Liver (tissue), 9 donors: ENCODE measurements around the gene TM9SF3. TPM values are rescaled to one million over a fixed set of nuclear protein-coding genes. Genes with fewer than 3 reads are reported as not detected.

Experiments
- DNase-seq: peaks from one replicate; pipeline ENCODE4 v3.0.0-alpha.2; 2017; ENCODE audit warnings: low spot score
- H3K27ac ChIP-seq, 2 donors: one replicate each; pipeline ENCODE4 v1.7.0; 2013; ENCODE audit warnings: inconsistent platforms in 2 of 2, low read length in 2 of 2, control low read depth in 1 of 2, low read depth in 1 of 2, mild to moderate bottlenecking in 1 of 2
- H3K27me3 ChIP-seq, 4 donors: one replicate each; pipeline versions ENCODE4 v1.6.1 to v1.7.0; 2013; ENCODE audit warnings: low read length in 3 of 4, inconsistent platforms in 1 of 4, mild to moderate bottlenecking in 1 of 4, moderate library complexity in 1 of 4; ENCODE audit not compliant: control insufficient read depth in 4 of 4, insufficient read depth in 4 of 4
- H3K36me3 ChIP-seq, 4 donors: one replicate each; pipeline versions ENCODE4 v1.6.1 to v1.7.0; 2013; ENCODE audit warnings: low read length in 3 of 4, mild to moderate bottlenecking in 3 of 4, low read depth in 1 of 4, moderate library complexity in 1 of 4; ENCODE audit not compliant: control insufficient read depth in 4 of 4, insufficient read depth in 3 of 4
- H3K4me1 ChIP-seq, 4 donors: one replicate each; pipeline versions ENCODE4 v1.6.1 to v1.7.0; 2013; ENCODE audit warnings: low read length in 3 of 4, mild to moderate bottlenecking in 3 of 4, moderate library complexity in 1 of 4; ENCODE audit not compliant: control insufficient read depth in 4 of 4, insufficient read depth in 4 of 4
- H3K4me3 ChIP-seq, 3 donors: one replicate each; pipeline versions ENCODE4 v1.6.1 to v1.7.0; 2013; ENCODE audit warnings: low read length in 3 of 3, control low read depth in 1 of 3, low read depth in 1 of 3, mild to moderate bottlenecking in 1 of 3
- H3K9ac ChIP-seq, 2 donors: one replicate each; pipeline ENCODE4 v1.7.0; 2013; ENCODE audit warnings: low read length in 2 of 2, mild to moderate bottlenecking in 2 of 2, moderate library complexity in 2 of 2, control low read depth in 1 of 2, low read depth in 1 of 2
- H3K9me3 ChIP-seq, 4 donors: one replicate each; pipeline versions ENCODE4 v1.6.1 to v1.7.0; 2013; ENCODE audit warnings: low read length in 3 of 4; ENCODE audit not compliant: control insufficient read depth in 4 of 4
- EGR1 ChIP-seq, 2 donors: IDR thresholded peaks; 2 replicates each; pipeline ENCODE4 v1.6.1; 2016 to 2018; ENCODE audit warnings: antibody characterized with exemption in 2 of 2, low read depth in 2 of 2
- FOXA1 ChIP-seq: IDR thresholded peaks from 2 replicates; pipeline ENCODE4 v1.6.1; 2016; ENCODE audit warnings: antibody characterized with exemption
- FOXA2 ChIP-seq: IDR thresholded peaks from 2 replicates; pipeline ENCODE4 v1.6.1; 2016; ENCODE audit warnings: antibody characterized with exemption
- GABPA ChIP-seq, 2 donors: IDR thresholded peaks in 1 of 2; conservative IDR thresholded peaks in 1 of 2; 2 replicates each; pipeline ENCODE4 v1.6.1; 2016; ENCODE audit warnings: antibody characterized with exemption in 2 of 2, mild to moderate bottlenecking in 1 of 2, moderate library complexity in 1 of 2
- HNF4A ChIP-seq, 2 donors: conservative IDR thresholded peaks; 2 replicates each; pipeline ENCODE4 v1.6.1; 2016; ENCODE audit warnings: antibody characterized with exemption in 2 of 2, mild to moderate bottlenecking in 2 of 2
- HNF4G ChIP-seq: IDR thresholded peaks from 2 replicates; pipeline ENCODE4 v1.6.1; 2016; ENCODE audit warnings: antibody characterized with exemption
- JUND ChIP-seq, 2 donors: IDR thresholded peaks; 2 replicates each; pipeline ENCODE4 v1.6.1; 2016; ENCODE audit warnings: antibody characterized with exemption in 2 of 2
- NR2F2 ChIP-seq: IDR thresholded peaks from 2 replicates; pipeline ENCODE4 v1.6.1; 2016; ENCODE audit warnings: antibody characterized with exemption
- RAD21 ChIP-seq, 2 donors: IDR thresholded peaks; 2 replicates each; pipeline ENCODE4 v1.6.1; 2016; ENCODE audit warnings: antibody characterized with exemption in 2 of 2, mild to moderate bottlenecking in 2 of 2
- RXRA ChIP-seq, 2 donors: IDR thresholded peaks; 2 replicates each; pipeline ENCODE4 v1.6.1; 2017 to 2018; ENCODE audit warnings: antibody characterized with exemption in 2 of 2, mild to moderate bottlenecking in 1 of 2
- SP1 ChIP-seq: IDR thresholded peaks from 2 replicates; pipeline ENCODE4 v1.6.1; 2018; ENCODE audit warnings: antibody characterized with exemption, mild to moderate bottlenecking
- TAF1 ChIP-seq: conservative IDR thresholded peaks from 2 replicates; pipeline ENCODE4 v1.6.1; 2016; ENCODE audit warnings: antibody characterized with exemption, mild to moderate bottlenecking
- YY1 ChIP-seq: IDR thresholded peaks from 2 replicates; pipeline ENCODE4 v1.6.1; 2016; ENCODE audit warnings: antibody characterized with exemption, mild to moderate bottlenecking
- WGBS: extraction: QIAGEN DNeasy Blood & Tissue Kit; methylation state at CpG from one replicate; pipeline ENCODE4 v1.1.7; 2013; 5-methylcytosine and 5-hydroxymethylcytosine counted together
- polyA plus RNA-seq, 2 donors: library from polyadenylated mRNA; stranded (reverse) in 1 of 2; unstranded in 1 of 2; fragments of 200-250 nt in 1 of 2; fragments of >200 nt in 1 of 2; fragmentation: Nextera tagmentation in 1 of 2; extraction: Ambion mirVana in 1 of 2; gene quantifications; one replicate each; pipeline versions ENCODE4 v1.2.1 to v1.2.3, GENCODE V29; 2013 to 2015
- total RNA-seq, 2 donors: library from RNA; depleted of rRNA; stranded (reverse); fragments of >200 nt; gene quantifications; one replicate each; pipeline ENCODE4 v1.2.3, GENCODE V29; 2014
- TF ChIP-seq, protein P1 (sequence below): IDR thresholded peaks from 2 replicates; pipeline ENCODE4 v1.6.1; 2016; ENCODE audit warnings: antibody characterized with exemption
- TF ChIP-seq, protein P2 (sequence below): IDR thresholded peaks from 2 replicates; pipeline ENCODE4 v1.6.1; 2016; ENCODE audit warnings: antibody characterized with exemption
- TF ChIP-seq, protein P3 (sequence below): IDR thresholded peaks from 2 replicates; pipeline ENCODE4 v1.6.1; 2016; ENCODE audit warnings: antibody characterized with exemption
- TF ChIP-seq, protein P4 (sequence below): IDR thresholded peaks from 2 replicates; pipeline ENCODE4 v1.6.1; 2016; ENCODE audit warnings: antibody characterized with exemption, mild to moderate bottlenecking
- TF ChIP-seq, protein P5 (sequence below): fragments of 150-350 bp; IDR thresholded peaks from 2 replicates; pipeline ENCODE4 v1.5.1; 2017; ENCODE audit warnings: improper control_type of control experiment, low read depth, low read length; ENCODE audit not compliant: missing input control
- donor health status: healthy.
- donor health status: healthy.
- donor health status: healthy.
- donor health status: healthy.
- donor health status: healthy.

The TM9SF3 gene
- total and polyA plus RNA-seq, 4 donors = 20.5 to 115 (median 55.4) TPM

DNA sequence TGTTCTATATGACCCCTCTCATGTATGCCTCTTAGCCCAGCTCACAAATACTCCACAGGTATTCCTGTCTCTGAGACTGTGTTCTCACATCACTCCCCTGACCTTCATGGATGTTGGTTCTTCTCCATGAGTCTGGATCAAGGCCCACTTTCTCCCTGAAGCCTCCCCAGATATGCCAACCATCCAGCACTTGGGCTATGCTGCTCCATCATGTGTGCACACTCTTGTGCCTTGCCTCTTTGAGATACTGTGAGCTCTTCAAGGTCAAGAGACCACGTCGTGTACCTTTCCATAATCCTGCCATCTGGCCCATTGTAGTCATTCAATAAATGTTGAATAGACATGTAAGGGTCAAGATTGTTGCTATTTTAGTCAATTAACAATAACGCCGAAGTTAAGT, 30.1 kb upstream of the TM9SF3 start:
- Histone ChIP-seq H3K9me3 (no peaks in the 10 kb centered on the region), H3K27me3 (no peaks in the 10 kb centered on the region), H3K9ac (no peak overlapping the region), H3K27ac (no peak overlapping the region), H3K4me1 (peaks cover 0 to 10% (median 5%) of the 10 kb centered on the region in 4 donors), H3K36me3 (peaks cover 12 to 63% (median 54%) of the 10 kb centered on the region in 4 donors), H3K4me3 (no peak overlapping the region)
- peak; percentile 30 for DNase-seq
- 91% methylated on average over 4 of the region's 4 CpGs for WGBS
- no peak for TF ChIP-seq RXRA (IDR thresholded peaks at IDR 0.05)
- no peak for TF ChIP-seq HNF4G
- TF ChIP-seq TAF1 = no peak
- TF ChIP-seq NR2F2 = no peak
- no peak for TF ChIP-seq JUND (IDR thresholded peaks at IDR 0.05)
- no peak for TF ChIP-seq RAD21 (IDR thresholded peaks at IDR 0.05)
- TF ChIP-seq, protein P1, sequence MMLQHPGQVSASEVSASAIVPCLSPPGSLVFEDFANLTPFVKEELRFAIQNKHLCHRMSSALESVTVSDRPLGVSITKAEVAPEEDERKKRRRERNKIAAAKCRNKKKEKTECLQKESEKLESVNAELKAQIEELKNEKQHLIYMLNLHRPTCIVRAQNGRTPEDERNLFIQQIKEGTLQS = no peak
- no peak for TF ChIP-seq FOXA2
- TF ChIP-seq, protein P2, sequence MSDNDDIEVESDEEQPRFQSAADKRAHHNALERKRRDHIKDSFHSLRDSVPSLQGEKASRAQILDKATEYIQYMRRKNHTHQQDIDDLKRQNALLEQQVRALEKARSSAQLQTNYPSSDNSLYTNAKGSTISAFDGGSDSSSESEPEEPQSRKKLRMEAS = no peak
- TF ChIP-seq, protein P3, sequence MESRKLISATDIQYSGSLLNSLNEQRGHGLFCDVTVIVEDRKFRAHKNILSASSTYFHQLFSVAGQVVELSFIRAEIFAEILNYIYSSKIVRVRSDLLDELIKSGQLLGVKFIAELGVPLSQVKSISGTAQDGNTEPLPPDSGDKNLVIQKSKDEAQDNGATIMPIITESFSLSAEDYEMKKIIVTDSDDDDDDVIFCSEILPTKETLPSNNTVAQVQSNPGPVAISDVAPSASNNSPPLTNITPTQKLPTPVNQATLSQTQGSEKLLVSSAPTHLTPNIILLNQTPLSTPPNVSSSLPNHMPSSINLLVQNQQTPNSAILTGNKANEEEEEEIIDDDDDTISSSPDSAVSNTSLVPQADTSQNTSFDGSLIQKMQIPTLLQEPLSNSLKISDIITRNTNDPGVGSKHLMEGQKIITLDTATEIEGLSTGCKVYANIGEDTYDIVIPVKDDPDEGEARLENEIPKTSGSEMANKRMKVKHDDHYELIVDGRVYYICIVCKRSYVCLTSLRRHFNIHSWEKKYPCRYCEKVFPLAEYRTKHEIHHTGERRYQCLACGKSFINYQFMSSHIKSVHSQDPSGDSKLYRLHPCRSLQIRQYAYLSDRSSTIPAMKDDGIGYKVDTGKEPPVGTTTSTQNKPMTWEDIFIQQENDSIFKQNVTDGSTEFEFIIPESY = no peak
- TF ChIP-seq, protein P4, sequence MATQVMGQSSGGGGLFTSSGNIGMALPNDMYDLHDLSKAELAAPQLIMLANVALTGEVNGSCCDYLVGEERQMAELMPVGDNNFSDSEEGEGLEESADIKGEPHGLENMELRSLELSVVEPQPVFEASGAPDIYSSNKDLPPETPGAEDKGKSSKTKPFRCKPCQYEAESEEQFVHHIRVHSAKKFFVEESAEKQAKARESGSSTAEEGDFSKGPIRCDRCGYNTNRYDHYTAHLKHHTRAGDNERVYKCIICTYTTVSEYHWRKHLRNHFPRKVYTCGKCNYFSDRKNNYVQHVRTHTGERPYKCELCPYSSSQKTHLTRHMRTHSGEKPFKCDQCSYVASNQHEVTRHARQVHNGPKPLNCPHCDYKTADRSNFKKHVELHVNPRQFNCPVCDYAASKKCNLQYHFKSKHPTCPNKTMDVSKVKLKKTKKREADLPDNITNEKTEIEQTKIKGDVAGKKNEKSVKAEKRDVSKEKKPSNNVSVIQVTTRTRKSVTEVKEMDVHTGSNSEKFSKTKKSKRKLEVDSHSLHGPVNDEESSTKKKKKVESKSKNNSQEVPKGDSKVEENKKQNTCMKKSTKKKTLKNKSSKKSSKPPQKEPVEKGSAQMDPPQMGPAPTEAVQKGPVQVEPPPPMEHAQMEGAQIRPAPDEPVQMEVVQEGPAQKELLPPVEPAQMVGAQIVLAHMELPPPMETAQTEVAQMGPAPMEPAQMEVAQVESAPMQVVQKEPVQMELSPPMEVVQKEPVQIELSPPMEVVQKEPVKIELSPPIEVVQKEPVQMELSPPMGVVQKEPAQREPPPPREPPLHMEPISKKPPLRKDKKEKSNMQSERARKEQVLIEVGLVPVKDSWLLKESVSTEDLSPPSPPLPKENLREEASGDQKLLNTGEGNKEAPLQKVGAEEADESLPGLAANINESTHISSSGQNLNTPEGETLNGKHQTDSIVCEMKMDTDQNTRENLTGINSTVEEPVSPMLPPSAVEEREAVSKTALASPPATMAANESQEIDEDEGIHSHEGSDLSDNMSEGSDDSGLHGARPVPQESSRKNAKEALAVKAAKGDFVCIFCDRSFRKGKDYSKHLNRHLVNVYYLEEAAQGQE = no peak
- TF ChIP-seq, protein P5, sequence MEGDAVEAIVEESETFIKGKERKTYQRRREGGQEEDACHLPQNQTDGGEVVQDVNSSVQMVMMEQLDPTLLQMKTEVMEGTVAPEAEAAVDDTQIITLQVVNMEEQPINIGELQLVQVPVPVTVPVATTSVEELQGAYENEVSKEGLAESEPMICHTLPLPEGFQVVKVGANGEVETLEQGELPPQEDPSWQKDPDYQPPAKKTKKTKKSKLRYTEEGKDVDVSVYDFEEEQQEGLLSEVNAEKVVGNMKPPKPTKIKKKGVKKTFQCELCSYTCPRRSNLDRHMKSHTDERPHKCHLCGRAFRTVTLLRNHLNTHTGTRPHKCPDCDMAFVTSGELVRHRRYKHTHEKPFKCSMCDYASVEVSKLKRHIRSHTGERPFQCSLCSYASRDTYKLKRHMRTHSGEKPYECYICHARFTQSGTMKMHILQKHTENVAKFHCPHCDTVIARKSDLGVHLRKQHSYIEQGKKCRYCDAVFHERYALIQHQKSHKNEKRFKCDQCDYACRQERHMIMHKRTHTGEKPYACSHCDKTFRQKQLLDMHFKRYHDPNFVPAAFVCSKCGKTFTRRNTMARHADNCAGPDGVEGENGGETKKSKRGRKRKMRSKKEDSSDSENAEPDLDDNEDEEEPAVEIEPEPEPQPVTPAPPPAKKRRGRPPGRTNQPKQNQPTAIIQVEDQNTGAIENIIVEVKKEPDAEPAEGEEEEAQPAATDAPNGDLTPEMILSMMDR = no peak
- no peak for TF ChIP-seq EGR1 (IDR thresholded peaks at IDR 0.05; ENCODE audit: low read depth in 2 of 2)
- no peak for TF ChIP-seq FOXA1
- no peak for TF ChIP-seq HNF4A (conservative IDR thresholded peaks at IDR 0.05)
- no peak for TF ChIP-seq GABPA (IDR thresholded peaks at IDR 0.05 in 1 of 2, conservative IDR thresholded peaks at IDR 0.05 in 1 of 2)
- TF ChIP-seq SP1 = no peak
- TF ChIP-seq YY1 = no peak
